CD4-positive, alpha-beta T cell treated with Interleukin-1 beta for 1 hour (primary cell): ENCODE results near the gene COMMD2.

ENCODE experiments used
- DNase-seq, 2 donors: peaks; one replicate each; pipeline ENCODE4 v3.0.0-alpha.2; 2020 to 2022

The COMMD2 gene

DNA sequence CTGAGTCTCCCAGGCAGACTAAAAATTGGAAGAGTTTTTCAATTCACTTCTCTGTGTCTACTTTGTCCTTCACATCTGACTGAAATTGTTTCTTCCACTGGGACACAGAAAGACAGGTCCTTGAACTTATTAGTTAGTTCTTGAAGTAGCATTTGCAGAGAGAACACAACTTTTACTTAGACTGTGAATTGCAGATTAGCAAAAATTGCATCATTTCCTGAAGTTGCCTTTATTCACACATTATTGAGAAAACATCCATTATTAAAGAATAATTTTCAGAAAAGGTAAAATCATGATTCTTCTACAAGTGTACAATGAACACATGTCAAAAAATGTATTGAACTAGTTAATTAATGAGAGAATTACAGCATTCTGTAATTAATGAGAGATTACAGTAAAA, 1.4 kb upstream of the COMMD2 start:
- no peak for DNase-seq

DNA sequence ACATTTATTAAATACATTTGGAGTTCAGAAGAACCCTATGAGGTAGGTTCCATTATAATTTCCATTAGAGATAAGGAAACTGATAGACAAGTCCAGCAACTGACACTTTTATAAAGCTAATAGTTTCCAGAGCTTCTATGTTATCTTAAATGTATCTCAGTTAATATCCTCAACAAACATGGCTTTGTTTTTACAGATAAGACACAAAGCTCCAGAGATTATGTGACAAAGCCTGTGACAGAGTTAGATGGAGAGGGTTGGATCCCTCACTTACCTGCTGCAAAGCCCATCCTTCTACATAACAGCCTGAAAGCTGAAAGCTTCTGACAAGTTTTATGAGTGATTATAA, 473 bp upstream of the COMMD2 start:
- no peak for DNase-seq

DNA sequence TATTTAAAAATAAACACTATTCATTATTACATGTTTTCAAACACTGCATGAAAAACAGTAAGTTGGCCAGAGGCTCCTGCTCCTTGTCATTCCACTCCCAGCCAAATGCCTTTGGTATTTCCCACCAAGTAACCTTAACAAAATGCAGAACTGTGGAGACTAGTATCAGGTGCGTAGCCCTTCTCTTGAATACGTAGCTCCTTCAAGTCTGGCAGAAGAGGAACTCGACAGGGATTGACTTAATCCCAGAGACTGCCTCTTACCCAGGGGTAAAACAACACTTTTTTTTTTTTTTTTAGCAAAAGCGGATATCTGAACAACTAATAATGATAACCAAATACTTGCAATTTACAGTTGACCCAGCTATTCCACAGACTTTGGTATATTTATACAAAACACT, 738 bp downstream of the COMMD2 start:
- DNase-seq: peak in 1 of 2 donors; percentile 2

DNA sequence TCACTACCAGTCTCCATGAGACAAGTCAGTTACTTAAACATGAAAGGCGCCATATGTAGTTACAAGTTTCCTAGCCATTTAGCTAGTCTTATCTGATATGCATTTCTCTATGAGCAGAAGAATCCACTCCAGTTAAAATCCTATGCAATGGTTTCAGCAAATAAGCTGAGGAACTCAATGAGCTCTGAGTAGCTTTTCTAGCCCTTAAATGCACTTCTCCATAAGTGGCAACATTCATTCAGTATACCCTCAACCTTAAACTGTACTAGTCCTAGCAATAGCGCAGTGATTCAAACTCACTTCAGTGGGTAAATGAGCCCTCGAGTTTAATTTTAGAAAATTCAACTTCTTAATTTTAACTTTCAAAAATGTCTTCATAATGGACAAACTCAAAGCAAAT, 7.7 kb downstream of the COMMD2 start:
- no peak for DNase-seq

DNA sequence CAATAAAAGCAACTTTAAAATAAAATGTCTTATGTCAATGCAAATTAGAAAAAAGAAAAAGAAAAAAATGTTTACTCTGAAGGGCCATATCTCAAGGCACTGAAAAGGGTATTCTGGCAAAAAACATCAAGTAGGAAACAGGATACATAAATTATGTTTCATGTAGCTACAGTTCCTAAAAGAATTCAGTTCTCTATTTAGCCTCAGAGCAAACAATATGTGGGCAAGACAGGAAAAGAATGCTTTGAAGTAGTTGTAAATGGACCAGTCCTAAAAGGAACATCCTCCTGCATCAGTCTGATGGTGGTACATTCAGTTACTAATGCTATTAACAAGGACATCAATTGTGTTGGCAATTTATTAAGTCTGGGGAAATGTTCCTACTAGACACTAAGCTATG, 8.1 kb downstream of the COMMD2 start:
- DNase-seq: no peak

DNA sequence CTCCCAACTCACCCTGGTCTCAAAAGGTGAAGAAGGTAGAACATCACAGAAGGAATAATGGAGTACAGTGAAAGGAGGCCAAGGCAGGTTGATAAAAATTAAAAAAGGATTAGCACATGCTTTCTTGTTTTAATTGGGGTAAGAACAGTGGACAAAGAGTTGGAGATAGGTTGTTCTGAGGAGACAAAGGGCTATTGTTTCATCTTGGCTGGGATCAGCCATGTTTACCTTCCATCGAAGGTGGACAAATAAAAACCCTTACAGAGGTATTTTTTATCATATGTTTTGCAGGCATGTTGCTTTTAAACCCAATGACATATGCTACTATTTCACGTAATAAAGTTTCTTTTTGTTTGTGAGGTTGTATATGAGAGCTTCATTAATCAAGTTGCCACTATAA, 12.9 kb downstream of the COMMD2 start:
- no peak for DNase-seq

DNA sequence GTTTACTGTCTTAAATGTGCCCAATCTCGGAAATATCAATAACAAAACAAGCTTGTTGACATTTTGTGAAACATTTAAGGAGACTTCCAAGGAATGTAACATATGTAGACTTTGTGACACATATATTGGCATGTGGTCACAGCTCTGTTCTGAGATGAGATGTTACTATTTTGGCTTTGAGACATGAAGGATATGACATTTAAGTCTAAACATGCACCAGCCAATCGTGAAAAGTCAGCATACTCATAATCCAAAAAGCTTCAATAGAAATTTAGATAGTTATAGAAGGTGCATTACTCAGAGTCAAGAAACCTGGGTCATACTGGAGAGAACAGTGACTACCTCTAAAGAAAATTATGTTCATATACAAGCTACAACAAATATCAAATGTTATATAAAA, 13.4 kb downstream of the COMMD2 start:
- no peak for DNase-seq

DNA sequence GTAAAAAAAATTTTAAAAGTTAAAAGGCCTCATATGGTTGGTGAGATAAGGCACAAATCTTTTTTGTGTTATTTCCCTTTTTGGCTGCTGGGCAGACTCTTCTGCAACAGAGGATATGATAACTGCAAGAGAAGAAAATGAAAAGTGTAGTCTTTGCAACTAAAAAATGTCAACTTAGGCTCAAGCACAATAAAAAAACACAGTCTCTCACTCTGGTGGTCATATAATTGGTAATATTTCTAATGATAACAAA, 15.4 kb downstream of the COMMD2 start:
- DNase-seq: no peak

DNA sequence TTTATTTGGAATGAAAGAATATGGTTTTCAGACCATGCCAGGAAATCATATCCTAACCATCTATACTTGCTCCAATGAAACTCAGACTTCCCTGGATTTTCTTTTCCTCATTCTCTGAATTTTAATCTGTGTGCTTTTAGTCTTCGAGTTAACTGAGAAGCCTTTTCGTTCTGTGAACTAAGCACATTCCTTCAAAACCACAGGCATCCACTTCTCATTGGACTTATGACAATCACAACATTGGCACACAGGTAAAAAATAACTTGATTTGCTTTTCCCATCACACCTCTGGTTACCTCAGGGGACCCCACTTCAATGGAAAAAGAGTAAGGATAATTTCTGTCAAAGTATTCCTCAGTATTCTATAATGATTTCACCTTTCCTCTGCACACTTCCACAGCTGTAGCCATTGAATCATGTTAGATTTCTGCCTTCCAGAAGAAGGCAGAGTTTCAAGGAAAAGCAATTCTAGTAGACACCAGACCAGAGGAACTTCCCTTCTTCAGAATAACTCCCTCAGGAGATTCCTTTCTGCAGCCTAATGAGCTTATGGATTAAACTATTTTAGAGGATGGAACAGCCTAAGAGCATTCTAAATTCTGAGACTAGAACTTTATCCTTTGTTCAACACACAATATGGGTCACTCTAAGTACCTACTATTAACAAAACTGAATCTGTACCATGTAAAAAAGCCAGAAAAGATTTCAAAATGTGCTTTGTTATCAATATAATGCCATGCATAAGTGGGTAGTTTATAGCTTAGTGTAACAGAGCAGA, 15.9 kb downstream of the COMMD2 start:
- no peak for DNase-seq

DNA sequence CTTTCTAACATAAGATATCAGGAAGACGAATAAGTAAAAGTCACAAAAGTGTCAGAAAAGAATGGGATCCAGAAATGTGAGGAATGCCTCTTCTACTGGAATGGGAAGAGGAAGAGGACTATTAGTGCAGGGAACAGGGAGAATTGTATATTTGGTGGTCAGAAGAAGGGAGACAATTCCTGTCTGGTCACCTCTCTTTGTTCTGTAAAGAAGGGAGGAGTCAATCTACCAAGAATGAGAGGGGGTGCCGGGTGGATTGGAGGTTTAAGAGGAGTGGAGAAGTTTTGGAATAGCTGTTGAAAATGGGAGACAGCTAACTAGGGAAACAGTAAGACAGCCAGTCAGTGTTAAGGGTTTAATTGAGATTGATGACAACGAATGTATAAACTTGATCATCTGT, 20.1 kb downstream of the COMMD2 start:
- no peak for DNase-seq

DNA sequence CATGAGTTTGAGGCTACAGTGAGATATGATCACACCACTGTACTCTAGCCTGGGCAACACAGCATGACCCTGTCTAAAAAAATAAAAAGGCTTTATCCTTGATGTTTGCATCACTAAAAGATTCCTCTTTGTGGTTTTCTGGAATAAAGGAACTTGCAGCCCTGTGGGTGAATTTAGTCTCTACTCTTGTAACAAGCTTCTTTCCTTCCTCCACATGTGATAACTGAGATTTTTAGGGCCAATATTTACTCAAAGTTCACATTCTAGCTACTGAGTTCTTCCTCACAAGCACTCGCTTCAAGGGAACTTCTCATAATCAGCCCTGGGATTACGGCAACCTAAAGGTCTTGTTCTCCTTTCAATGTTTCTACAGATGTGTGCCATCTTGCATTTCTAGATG, 24.6 kb downstream of the COMMD2 start:
- DNase-seq: no peak

DNA sequence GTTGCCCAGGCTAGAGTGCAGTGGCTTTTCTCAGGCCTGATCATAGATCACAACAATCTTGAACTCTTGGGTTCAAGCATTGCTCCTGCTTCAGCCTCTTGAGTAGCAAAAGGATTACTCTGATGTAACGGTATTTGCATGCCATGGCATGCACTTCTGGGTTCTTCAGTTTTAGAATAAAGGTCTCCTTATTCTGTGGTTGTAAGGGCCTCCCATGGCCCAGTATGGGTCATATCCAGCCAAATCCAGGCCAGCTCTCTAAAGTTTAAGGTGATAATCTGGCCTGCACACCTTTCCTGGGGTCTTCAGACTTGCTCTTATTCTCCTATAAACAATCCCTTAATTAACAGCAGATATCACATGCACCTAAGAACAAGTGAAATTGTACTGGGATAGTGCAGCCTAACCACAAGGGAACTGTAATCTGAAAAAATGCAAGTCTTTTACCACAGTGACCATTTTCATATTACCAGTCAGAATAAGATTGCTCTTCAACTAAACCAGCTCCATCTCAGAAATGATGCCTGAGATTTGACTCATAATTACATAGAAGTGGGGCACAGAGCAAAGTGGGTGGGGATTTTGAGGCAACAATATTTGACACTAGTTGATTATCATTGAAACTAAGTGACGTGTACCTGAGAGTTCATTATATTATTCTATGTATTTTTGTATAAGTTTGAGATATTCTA, 25.4 kb downstream of the COMMD2 start:
- DNase-seq: no peak

DNA sequence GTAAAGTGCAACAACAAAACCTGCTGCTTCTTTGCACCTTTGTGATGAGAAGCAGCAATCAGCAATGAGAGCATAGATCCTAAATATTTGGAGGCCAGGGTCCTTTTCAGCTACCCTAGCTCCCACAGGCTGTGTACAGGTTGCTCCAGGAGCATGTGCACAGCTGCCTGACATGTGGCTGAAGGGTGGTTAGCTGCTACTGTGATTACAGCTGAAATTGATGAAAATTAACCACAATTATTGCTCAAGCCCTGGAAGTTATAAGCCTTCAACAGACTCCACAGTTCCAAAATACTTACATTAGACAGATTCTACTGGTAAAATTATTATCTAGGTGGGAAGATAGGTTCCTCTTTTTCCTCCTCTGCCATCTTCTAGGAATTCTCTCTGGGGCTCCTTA, 28.5 kb downstream of the COMMD2 start:
- DNase-seq: no peak

DNA sequence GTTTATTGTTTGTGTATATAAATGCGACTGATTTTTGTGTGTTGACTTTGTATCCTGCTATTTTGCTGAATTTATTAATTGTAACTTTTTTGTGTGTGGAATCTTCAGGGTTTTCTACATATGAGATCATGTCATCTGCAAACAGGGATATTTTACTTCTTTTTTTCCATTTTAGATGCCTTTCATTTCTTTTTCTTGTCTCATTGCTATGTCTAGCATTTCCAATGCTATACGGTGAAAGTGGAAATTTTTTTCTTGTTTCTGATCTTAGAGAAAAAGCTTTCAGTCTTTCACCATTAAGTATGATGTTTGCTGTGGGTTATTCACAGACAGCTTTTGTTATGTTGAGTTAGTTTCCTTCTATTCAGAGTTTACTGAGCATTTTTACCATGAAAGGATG, 31.4 kb downstream of the COMMD2 start:
- no peak for DNase-seq

DNA sequence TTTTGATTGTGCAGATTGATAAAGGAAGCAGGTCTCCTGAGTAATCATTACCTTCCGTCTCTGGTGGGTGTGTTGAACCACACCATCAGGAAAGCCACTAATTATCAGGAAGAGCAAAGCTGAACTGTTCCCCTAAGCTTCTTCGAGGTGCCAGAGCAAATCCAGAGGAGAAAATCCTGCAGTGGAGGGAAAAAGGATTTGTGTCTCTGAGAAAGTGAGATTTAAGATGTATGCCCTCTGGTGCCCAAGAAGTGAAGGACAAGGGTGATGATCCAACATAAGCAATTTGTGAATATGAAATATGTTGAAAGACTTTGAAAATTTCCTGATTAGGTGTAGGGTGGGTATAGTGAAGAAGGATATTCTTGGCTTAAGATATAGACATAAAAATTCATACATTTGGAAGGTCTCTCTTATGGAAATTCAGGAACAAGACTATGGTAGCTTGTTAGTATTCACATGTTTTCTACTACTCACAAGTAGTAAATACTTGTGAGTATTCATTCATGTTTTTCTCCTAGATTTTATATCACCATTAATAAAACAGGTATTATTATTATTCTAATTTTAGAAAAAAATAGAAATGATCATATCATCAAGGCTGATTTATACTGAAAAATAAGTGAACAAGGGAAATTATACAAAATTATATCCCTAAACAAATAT, 34.8 kb downstream of the COMMD2 start:
- peak in 1 of 2 donors; percentile 29 for DNase-seq

DNA sequence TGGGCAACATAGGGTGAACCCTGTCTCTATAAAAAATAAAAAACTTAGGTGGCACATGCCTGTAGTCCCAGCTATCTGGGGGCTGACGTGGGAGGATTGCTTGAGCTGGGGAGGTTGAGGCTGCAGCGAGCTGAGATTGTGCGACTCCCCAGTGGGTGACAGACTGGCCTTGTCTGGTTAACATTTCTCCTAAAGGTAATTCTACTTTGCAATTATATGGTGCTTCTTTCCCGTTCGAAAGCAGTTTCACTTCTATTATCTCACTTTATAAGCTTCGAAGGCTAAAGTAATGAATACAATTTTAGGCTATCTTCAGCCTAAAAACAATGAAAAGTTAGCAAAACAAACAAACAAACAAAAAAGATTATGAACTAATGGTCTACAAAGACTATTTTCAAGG, 35.3 kb downstream of the COMMD2 start:
- DNase-seq: no peak

DNA sequence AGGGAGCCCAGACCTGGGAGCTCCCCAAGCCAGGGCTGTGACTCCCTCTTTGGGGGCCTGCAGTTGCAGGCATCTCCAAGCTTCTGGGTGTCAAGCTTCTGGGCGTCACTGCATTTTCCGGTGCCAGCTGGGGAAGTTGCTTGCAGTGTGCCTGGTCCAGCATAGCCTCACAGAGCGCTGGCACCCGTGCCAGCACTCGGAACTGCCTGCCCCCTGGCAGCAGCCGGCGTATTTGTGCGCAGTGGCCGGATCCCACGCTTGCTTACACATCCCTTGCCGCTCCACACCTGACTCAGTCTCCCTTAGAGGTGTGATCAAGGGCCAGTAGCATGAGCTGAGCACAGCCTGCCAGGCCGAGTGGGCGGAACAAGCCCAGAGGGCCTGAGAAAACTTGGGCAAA, 37.0 kb downstream of the COMMD2 start:
- no peak for DNase-seq

DNA sequence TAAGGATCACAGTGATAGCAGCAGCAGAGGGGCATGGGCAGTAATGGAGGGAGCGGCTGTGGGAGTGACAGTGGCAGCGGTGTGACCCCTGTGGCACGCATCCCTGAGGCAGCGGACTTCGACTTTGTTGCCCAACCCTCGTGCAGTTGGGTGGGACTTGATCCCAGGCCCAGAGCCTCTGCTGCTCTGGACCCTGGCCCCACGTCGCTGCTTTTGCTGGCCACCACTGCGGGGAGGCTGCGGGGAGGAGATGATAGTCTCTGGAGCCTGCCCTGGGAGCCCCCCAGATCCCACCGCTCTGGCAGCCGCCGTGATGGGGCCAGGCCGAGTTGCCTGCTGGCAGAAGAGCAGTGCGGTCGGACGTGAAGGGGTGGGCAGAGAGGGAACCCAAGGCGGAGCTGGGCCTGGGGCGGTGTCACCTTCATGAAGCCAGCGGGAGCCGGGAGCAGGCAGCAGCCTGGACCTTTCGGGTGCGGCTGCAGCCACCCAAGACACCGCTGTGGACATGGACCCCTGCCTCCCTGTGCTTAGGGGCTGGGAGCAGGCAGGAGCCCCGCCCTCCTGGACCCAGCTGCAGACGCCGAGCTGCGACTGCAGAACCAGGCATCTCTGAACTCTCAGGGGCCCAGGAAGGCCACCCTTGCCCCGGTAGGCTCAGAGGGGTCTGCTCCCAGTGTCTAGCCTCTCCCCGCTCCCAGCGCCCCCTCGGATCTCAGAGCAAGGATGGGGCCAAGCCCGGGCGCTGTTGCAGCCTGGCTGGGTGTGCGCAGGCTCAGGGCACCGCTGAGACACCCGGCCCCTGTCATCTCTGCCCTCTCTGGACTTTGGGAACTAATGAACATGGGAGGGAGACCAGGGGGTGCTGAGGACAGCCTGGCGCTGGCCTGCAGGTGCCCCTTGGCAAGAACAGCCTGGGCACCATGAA, 38.3 kb downstream of the COMMD2 start:
- no peak for DNase-seq

DNA sequence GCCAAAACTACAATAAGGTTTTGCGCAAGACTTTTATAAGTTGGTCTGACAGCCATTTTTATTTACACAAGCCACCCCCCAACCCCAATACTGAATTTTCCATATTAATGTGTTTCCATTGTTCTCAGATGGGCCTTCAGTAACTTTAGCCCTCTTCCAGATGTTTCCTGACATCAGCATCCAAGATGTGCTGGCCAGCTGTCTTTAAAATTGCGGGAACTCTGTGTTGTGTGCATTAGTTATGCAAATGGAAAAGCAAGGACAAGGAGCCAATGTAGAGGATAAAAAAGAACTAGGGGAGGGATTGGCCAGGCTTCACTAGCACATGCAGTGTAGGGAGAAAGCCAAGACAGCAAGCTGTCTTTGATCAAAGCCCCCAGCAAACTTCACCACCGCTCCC, 45.4 kb downstream of the COMMD2 start:
- DNase-seq: no peak

DNA sequence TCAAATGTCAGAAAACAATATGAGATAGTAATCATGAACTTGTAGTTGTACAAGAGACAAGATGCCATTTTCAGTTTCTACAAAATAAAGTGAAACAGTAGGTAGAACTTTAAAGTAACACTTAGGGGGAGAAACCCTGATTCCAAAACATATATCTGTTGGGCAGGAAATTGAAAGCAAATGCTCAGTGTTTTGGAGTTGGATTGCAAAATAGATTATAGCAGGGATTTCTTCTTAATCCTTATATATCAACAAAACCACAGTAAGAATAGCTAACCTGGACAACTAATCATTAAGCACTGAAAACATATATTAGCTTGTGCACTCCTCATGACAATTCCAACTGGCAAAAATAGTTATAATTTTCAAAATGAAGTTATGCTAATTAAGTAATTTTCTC, 46.9 kb downstream of the COMMD2 start:
- no peak for DNase-seq

DNA sequence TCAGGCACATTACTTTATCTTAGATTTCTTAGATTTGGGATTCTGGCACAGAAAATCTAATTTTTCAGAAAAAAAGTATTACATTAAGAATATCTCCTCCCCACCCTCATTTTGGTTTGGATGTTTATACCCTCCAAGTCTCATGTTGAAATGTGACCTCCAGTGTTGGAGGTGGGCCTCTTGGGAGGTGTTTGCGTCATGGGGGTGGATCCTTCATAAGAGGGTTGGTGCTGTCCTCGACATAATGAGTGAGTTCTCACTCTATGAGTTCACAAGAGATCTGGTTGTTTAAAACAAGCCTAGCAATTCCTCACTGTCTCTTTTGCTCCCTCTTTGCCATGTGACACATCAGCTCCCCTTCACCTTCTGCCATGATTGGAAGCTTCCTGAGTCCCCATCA, 48.8 kb downstream of the COMMD2 start:
- DNase-seq: no peak

DNA sequence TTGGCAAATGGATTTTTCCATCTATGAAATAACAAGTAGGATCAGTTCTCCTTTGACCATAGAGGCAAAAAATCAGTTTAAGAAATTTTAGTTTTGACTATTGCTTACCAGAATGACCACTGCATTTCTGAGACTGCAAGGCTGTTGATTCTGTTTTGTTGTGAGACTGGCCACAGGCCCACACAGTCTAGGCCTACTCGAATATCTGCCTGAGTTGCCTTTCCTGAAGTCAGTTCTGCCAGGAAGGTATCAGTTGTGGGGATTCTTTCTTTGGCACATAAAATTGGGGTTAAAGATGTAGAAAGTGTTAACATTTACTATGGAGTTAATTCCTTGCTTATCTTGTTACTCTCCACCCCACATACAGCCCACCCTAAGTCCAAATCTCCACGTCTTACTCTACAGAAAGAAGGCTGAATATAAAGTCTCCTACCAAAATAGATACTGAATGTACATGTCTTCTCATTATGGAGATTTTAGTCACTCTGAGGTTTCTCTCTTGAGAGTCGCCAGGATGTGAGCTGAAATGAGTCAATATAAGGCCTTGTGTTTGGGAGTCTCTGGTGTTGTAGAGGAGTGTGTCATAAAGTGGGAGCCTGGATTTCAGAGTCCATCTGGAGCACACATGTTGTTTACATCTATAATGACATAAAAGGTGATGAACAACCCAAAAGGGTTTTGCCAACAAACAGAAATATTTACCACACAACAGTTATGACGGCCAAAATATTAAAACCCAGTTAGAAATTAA, 49.4 kb downstream of the COMMD2 start:
- DNase-seq: no peak

DNA sequence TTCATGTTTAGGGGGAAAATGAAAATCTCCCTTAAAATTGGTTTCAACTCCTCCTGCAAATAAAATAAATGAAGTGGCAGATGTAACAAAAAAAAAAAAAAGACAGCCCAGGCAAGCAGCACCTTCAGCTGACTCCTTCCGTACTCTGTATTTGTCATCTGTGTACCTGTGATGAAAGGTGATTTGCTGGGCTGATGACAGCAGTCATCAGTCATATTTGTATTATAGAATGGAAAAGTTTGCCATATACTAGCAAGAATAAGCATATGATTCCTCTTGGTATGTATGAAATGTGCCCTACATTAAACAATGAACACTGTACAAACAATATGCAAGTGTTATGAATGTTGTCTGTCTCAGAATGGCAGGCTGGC, 50.3 kb downstream of the COMMD2 start:
- peak in 1 of 2 donors; percentile 5 for DNase-seq
